Vagina (tissue), 2 donors: ENCODE measurements around the gene DUSP22.

Source experiments
- CTCF ChIP-seq, 3 experiments: fragments of 450-650 bp in 2 of 3; fragments of 200-600 bp in 1 of 3; sonication (generic) in 1 of 3; IDR thresholded peaks; one replicate each; pipeline ENCODE4 v1.5.1; 2017 to 2019; ENCODE audit warnings: antibody characterized with exemption in 3 of 3, mild to moderate bottlenecking in 2 of 3, moderate library complexity in 2 of 3
- POLR2A ChIP-seq, 2 donors: fragments of 450-650 bp; IDR thresholded peaks; one replicate each; pipeline ENCODE4 v1.6.1; 2017; ENCODE audit warnings: antibody characterized with exemption in 2 of 2, mild to moderate bottlenecking in 2 of 2, moderate library complexity in 2 of 2

GRCh38 chr6:301526-301925 lies 9.2 kb downstream of the DUSP22 start:
- TF ChIP-seq CTCF (IDR thresholded peaks at IDR 0.05): no peak
- no peak for TF ChIP-seq POLR2A (IDR thresholded peaks at IDR 0.05)
